ENCODE data around the gene SORCS3.

The SORCS3 gene

GRCh38 chr10:105140600-105140999 is 499.5 kb downstream of the SORCS3 start:
- H3K4me3 ChIP-seq (ENCODE audit: low read length), result no peak overlapping the region
- TF ChIP-seq ZNF274 (IDR thresholded peaks at IDR 0.05; ENCODE audit: low read depth, low read length), result no peak

DNA sequence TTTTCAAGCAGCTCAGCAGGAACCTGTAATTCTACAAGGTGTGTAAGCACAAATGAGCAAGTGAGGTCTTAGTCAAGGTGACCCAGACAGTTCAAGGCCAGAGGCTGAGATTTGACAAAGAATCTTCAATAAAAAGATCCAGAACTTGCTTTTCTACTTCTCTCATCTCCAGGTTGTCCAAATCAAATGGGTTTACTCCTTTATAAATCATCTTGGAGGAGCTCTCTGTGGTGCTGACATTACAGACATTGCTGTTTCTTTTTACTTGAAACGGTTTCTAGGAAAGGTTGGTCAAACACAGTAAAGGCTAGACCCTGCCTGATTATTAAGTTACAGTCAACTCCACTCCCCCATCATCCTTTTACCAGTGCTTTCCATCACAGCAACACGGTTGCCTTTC is 504.6 kb downstream of the SORCS3 start:
- no peak for TF ChIP-seq ZNF274 (IDR thresholded peaks at IDR 0.05; ENCODE audit: low read depth, low read length)
- H3K4me3 ChIP-seq (ENCODE audit: low read length), result no peak overlapping the region

GRCh38 chr10:105146436-105146835 is 505.3 kb downstream of the SORCS3 start:
- no peak overlapping the region for H3K4me3 ChIP-seq (ENCODE audit: low read length)

GRCh38 chr10:105148456-105148855 is 507.4 kb downstream of the SORCS3 start:
- no peak for TF ChIP-seq ZNF274 (IDR thresholded peaks at IDR 0.05; ENCODE audit: low read depth, low read length)
- H3K4me3 ChIP-seq (ENCODE audit: low read length), result no peak overlapping the region

More at GRCh38 chr10:105146436-105146835, 505.3 kb downstream of the SORCS3 start:
- no peak for TF ChIP-seq ZNF274 (IDR thresholded peaks at IDR 0.05; ENCODE audit: low read depth, low read length)

DNA sequence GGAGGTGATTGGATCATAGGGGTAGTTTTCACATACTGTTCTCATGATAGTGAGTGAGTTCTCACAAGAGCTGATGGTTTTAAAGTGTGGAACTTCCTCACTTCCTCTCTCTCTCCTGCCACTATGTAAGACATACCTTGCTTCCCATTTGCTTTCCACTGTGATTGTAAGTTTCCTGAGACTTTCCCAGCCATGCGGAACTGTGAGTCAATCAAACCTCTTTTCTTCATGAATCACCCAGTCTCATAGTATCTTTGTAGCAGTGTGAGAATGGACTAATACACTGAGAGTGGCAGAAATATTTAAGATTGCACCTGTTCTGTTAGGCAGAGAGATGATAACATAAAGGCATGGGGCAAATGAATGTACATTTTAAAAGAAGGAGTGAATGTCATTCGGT is 507.8 kb downstream of the SORCS3 start:
- TF ChIP-seq ZNF274 (IDR thresholded peaks at IDR 0.05; ENCODE audit: low read depth, low read length), result no peak
- no peak overlapping the region for H3K4me3 ChIP-seq (ENCODE audit: low read length)

DNA sequence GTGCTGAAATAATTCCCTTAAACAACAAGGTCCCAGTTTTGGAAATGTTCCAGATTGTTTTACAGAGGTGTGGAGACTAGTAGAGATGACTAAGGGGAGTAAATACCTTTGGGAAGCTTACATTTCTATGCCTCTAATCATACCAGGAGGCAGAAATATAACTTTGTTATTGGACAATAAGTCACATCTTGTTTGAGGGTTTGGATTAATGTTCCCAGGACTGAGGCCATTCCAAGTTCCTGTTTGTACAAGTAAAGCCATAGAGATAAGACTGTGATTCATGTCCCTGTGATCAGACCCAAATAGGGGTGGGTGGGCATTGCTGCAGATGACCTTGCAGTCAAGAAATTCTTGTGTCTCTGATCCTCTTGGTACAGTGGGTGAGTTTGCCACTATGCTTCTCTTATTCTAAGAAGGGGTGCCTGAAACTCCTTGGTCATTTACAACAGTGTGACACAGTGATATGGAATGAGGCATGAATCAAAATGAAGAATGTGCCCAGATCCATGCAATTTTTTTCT is 508.3 kb downstream of the SORCS3 start:
- TF ChIP-seq ZNF274 (IDR thresholded peaks at IDR 0.05; ENCODE audit: low read depth, low read length), result no peak
- no peak overlapping the region for H3K4me3 ChIP-seq (ENCODE audit: low read length)

- no peak for TF ChIP-seq ZNF274 (IDR thresholded peaks at IDR 0.05; ENCODE audit: low read depth, low read length)
- no peak overlapping the region for H3K4me3 ChIP-seq (ENCODE audit: low read length)
Observed at GRCh38 chr10:105150259-105150880, 509.3 kb downstream of the SORCS3 start.

GRCh38 chr10:105154736-105155135 is 513.6 kb downstream of the SORCS3 start:
- H3K4me3 ChIP-seq (ENCODE audit: low read length), result no peak overlapping the region
- TF ChIP-seq ZNF274 (IDR thresholded peaks at IDR 0.05; ENCODE audit: low read depth, low read length), result no peak

DNA sequence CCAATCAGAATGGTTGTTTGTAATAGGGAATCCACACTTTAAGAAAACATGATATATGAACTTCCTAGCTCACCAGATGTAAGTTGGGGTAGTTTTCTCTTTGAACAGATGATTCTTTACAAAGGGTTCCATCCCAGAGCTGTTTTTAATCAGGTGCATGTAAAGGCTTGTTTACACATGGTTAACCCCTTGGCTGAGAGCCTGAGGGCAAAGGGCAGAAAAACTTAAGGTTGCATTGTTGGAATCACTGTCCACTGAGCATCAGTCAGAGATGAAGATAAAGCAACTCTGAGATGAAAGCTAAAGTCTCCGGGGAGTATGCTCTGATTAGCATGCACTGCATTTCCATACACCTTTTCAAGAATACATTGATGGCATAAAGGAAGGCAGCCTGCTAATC is 518.2 kb downstream of the SORCS3 start:
- H3K4me3 ChIP-seq (ENCODE audit: low read length), result no peak overlapping the region
- no peak for TF ChIP-seq ZNF274 (IDR thresholded peaks at IDR 0.05; ENCODE audit: low read depth, low read length)

GRCh38 chr10:105161149-105161548 is 520.1 kb downstream of the SORCS3 start:
- TF ChIP-seq ZNF274 (IDR thresholded peaks at IDR 0.05; ENCODE audit: low read depth, low read length), result no peak
- H3K4me3 ChIP-seq (ENCODE audit: low read length), result no peak overlapping the region

GRCh38 chr10:105161767-105162166 is 520.7 kb downstream of the SORCS3 start:
- no peak overlapping the region for H3K4me3 ChIP-seq (ENCODE audit: low read length)
- no peak for TF ChIP-seq ZNF274 (IDR thresholded peaks at IDR 0.05; ENCODE audit: low read depth, low read length)

- no peak for TF ChIP-seq ZNF274 (IDR thresholded peaks at IDR 0.05; ENCODE audit: low read depth, low read length)
- no peak overlapping the region for H3K4me3 ChIP-seq (ENCODE audit: low read length)
Observed at GRCh38 chr10:105170521-105170920, 529.4 kb downstream of the SORCS3 start.

- no peak for TF ChIP-seq ZNF274 (IDR thresholded peaks at IDR 0.05; ENCODE audit: low read depth, low read length)
- H3K4me3 ChIP-seq (ENCODE audit: low read length), result no peak overlapping the region
Observed at GRCh38 chr10:105171945-105172344, 530.9 kb downstream of the SORCS3 start.

- no peak for TF ChIP-seq ZNF274 (IDR thresholded peaks at IDR 0.05; ENCODE audit: low read depth, low read length)
- no peak overlapping the region for H3K4me3 ChIP-seq (ENCODE audit: low read length)
Observed at GRCh38 chr10:105181626-105182025, 540.5 kb downstream of the SORCS3 start.

GRCh38 chr10:105183536-105183935 is 542.4 kb downstream of the SORCS3 start:
- H3K4me3 ChIP-seq (ENCODE audit: low read length), result no peak overlapping the region
- no peak for TF ChIP-seq ZNF274 (IDR thresholded peaks at IDR 0.05; ENCODE audit: low read depth, low read length)

GRCh38 chr10:105185161-105185560 is 544.1 kb downstream of the SORCS3 start:
- no peak overlapping the region for H3K4me3 ChIP-seq (ENCODE audit: low read length)
- no peak for TF ChIP-seq ZNF274 (IDR thresholded peaks at IDR 0.05; ENCODE audit: low read depth, low read length)
